SW 1271 (cell line): ENCODE data around the gene SCN1A.
"Not testable (repeated sequence)": the region's sequence is repeated elsewhere in the genome, so short reads cannot be mapped to it uniquely, and the experiment has no call there.

ENCODE experiments used
- DNase-seq, 2 experiments: peaks; one replicate each; lab custom pipeline; 2025; lab: John Stamatoyannopoulos, UW

SCN1A gene

GRCh38 chr2:166135152-166135848 lies 7.5 kb upstream of the SCN1A start:
- no peak for DNase-seq

DNA sequence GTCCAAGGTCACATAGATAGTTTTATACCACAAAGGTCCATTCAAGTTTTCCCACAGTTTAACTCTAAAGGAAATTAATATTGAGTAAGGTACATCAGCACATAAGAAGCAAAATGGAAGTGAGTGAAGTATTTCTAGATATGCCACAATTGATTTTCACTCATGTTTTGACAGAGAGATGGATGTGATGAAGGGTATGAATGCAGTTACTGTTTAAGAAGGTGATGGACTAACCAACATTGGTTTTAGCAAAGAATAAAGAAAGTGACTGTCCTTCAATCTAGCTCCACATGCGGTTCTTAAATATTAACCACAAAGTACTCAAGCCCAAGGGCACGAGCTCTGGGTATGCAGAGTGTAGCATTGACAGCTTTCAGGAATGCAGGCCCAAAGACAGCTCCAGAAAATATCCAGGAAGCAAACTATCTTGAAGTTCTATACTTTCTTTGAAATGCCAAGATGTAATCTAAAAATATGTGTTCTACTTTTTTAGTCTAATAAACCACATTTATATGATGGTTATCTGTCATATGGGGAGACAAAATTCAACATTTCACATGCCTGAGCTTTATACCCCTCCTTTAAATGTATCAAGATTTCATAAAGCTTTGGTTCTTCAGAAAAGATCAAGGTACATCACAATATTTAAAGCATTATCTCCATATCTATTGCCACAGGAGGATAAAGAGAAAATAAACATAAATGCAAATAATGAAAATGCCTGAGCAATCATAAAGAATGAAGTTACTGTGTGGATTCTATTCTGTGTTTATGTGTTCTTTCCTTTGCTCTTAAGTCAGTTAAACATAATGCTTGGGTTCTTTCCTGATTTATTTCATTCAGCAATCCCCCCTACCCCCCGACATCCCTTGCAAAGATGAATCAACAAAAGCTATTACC lies 6.7 kb upstream of the SCN1A start:
- no peak for DNase-seq

- DNase-seq: no peak
Observed at GRCh38 chr2:166133653-166134052, 5.8 kb upstream of the SCN1A start.

GRCh38 chr2:166128156-166128505 lies 311 bp upstream of the SCN1A start:
- no peak for DNase-seq

DNA sequence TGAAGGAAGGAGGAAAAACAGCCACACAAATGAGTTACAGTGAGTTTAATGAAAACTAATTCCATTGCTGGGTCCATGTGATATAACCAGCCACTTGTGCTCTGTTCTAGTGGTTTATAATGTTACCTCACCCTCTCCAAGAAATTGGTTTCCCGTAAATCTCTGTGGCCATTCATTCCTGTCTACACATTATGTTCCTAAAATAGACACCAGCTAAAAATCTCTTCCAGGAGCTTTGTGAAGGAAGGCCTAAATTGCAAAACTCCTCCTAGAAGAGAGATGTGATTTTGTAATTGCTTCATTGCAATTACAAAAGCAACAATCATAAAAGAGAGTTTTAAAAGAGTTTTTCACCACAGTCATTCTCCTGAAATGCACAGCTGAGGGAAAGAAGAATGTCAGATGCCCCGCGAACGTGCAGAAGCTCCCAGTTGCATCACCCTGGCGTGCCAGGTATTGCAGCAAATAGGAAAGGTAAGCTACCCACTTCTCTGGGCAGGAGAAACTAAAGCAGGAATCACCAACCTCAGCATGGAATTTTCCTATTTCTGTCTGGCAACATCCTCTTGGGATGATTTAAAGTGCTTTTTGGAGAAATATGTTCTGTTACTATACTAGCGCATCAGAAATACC lies 1.7 kb downstream of the SCN1A start:
- no peak for DNase-seq

DNA sequence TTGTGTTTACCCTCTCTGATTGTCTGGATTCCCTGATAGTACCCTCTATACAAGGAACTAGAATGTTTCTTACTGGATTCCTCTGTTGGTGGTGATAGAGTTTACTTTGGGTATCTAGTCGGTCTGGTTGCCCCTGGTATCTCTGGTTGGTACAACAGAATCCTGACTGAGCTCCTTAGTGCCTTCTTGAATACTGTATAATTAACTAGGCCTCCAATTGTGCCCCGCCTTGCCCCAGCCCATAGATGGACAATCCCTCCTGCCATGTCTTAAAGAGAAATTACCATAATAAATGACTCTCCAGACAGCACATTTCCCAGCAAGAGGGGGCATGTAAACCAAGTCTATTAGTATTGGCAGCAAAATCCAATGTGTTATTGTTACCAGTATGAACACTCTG lies 2.3 kb downstream of the SCN1A start:
- no peak for DNase-seq

GRCh38 chr2:166118180-166118579 lies 9.6 kb downstream of the SCN1A start:
- DNase-seq: no peak

- DNase-seq: no peak
Observed at GRCh38 chr2:166117491-166117890, 10.3 kb downstream of the SCN1A start.

- DNase-seq: no peak
Observed at GRCh38 chr2:166115589-166115988, 12.2 kb downstream of the SCN1A start.

GRCh38 chr2:166112193-166112605 lies 15.6 kb downstream of the SCN1A start:
- DNase-seq: no peak

- DNase-seq: no peak
Observed at GRCh38 chr2:166106431-166107015, 21.3 kb downstream of the SCN1A start.

- DNase-seq: no peak
Observed at GRCh38 chr2:166104773-166105172, 23.0 kb downstream of the SCN1A start.

DNA sequence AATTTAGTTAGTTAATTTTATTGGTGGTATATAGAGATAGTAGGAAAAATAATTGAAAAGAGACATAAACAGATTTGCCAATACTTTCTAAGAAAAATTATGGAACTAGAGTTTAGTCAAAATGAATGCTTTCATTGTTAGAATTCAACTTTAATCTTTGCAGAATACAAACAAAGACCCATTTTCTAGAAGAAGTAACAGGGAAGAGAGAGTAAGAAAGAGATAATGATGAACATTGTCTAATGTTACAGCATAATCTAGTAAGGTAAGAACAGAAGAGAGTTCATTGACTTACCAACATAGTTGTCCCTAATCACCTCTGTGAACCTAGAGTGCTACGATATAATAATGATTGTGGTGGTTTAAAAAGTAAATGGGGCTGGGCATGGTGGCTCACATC lies 23.7 kb downstream of the SCN1A start:
- no peak for DNase-seq

- not testable (repeated sequence) for DNase-seq
Observed at GRCh38 chr2:166103277-166103676, 24.5 kb downstream of the SCN1A start.

DNA sequence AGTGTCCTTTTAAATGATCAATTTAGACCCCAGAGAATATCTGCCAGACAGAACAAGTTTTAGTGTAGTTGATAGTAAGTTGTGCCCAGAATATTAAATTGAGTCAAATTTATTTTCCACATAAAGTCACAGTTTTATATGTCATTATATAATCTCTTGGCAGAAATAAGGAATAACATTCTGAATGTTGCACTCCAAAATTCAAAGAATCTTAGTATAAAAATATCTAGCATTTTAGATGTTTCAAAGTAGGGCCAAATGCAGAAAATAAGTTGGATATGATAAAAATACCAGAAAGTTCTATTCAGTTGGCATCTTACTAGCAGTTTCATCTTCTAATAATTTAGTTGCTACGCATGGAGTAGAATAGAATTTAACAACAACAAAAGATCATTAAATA lies 33.5 kb downstream of the SCN1A start:
- DNase-seq: no peak

DNA sequence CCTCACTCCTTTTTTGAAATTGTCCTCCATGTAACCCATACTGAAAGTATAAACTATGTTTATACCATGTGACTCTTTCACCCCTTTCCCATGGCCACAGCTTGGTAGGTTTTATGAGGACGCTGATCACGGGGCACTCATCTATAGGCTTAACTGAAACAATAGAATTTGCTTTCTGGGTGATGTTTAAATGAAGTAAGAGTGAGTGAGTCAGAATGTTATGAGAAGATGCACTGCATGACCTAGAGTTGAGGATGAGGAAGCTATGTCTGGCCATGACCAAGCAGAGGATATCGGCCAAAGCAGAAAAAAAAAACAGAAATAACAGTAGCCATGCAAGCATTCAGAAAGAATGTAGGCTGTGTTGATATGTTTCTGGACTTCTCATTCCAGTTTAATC lies 34.9 kb downstream of the SCN1A start:
- DNase-seq: no peak

- no peak for DNase-seq
Observed at GRCh38 chr2:166091439-166091838, 36.4 kb downstream of the SCN1A start.

GRCh38 chr2:166090908-166091307 lies 36.9 kb downstream of the SCN1A start:
- DNase-seq: no peak

GRCh38 chr2:166090346-166090745 lies 37.5 kb downstream of the SCN1A start:
- DNase-seq: no peak

GRCh38 chr2:166088634-166089033 lies 39.2 kb downstream of the SCN1A start:
- no peak for DNase-seq

DNA sequence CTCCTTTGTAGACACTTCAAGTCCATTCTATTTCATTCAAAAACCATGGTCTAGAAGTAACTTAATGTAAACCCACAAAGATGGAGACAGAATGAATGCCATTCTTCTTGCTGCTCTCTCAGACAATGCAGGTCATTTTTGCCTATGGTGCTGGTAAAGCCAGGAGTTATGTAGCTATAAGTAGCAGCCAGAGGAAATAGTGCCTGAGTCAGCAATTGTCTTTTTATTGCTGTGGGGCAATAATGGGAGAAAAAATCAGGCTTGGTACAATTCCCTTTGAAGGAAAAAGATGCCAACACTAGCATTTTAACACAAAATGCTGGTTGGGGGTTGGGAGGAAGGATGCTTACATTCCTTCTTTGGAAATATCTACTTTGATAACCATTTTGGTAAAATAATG lies 43.5 kb downstream of the SCN1A start:
- no peak for DNase-seq

DNA sequence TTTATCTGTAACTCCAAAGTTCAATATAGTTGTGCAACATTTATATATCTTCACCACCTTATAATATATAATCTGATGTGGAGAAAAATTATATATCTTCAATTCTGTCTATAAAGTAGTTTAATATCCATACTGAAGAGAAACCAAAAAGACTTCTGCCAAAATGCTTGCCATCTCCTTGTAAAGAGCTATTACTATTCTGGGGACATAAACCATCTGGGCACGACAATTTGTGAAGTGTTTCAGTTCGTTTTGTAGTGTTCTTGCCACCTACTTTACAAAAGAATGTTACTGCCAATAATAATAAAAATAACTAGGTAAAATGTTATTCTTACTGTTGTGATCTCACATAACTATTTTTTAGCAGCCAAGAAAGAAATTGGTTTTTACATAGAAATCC lies 45.1 kb downstream of the SCN1A start:
- DNase-seq: no peak

GRCh38 chr2:166081852-166082251 lies 46.0 kb downstream of the SCN1A start:
- no peak for DNase-seq
